AG20443 (cell line): ENCODE results near the gene NKAIN2.

ENCODE experiments used
- DNase-seq: peaks from one replicate; pipeline ENCODE4 v3.0.0; 2012; ENCODE audit warnings: low spot score, mixed read lengths

Gene NKAIN2

GRCh38 chr6:123803504-123804013 lies at the start of gene NKAIN2:
Gene NKAIN2, plus strand, starts transcription at chr6:123803865.
- peak; percentile 26 for DNase-seq

- no peak for DNase-seq
Observed at GRCh38 chr6:123759472-123759871, 44.2 kb upstream of the NKAIN2 start.

GRCh38 chr6:123763904-123764303 lies 39.8 kb upstream of the NKAIN2 start:
- DNase-seq, result no peak

- DNase-seq, result no peak
Observed at GRCh38 chr6:123764722-123765121, 38.9 kb upstream of the NKAIN2 start.

GRCh38 chr6:123768921-123769320 lies 34.7 kb upstream of the NKAIN2 start:
- no peak for DNase-seq

GRCh38 chr6:123769431-123769830 lies 34.2 kb upstream of the NKAIN2 start:
- DNase-seq, result no peak

- DNase-seq, result no peak
Observed at GRCh38 chr6:123770247-123770949, 33.3 kb upstream of the NKAIN2 start.

GRCh38 chr6:123771126-123771525 lies 32.5 kb upstream of the NKAIN2 start:
- no peak for DNase-seq

GRCh38 chr6:123777563-123777962 lies 26.1 kb upstream of the NKAIN2 start:
- DNase-seq, result no peak

GRCh38 chr6:123780021-123780420 lies 23.6 kb upstream of the NKAIN2 start:
- no peak for DNase-seq

- no peak for DNase-seq
Observed at GRCh38 chr6:123784330-123784729, 19.3 kb upstream of the NKAIN2 start.

- no peak for DNase-seq
Observed at GRCh38 chr6:123785039-123785438, 18.6 kb upstream of the NKAIN2 start.

GRCh38 chr6:123788319-123788718 lies 15.3 kb upstream of the NKAIN2 start:
- DNase-seq, result no peak

GRCh38 chr6:123794190-123794589 lies 9.5 kb upstream of the NKAIN2 start:
- DNase-seq, result no peak

GRCh38 chr6:123794799-123795198 lies 8.9 kb upstream of the NKAIN2 start:
- DNase-seq, result no peak

GRCh38 chr6:123801067-123801466 lies 2.6 kb upstream of the NKAIN2 start:
- DNase-seq, result no peak

- no peak for DNase-seq
Observed at GRCh38 chr6:123802351-123802696, 1.3 kb upstream of the NKAIN2 start.

GRCh38 chr6:123802697-123803503 lies 765 bp upstream of the NKAIN2 start:
- peak; percentile 91 for DNase-seq

- DNase-seq, result no peak
Observed at GRCh38 chr6:123804014-123804786, 535 bp downstream of the NKAIN2 start.

- no peak for DNase-seq
Observed at GRCh38 chr6:123804787-123805540, 1.3 kb downstream of the NKAIN2 start.

- no peak for DNase-seq
Observed at GRCh38 chr6:123805921-123806320, 2.3 kb downstream of the NKAIN2 start.

- no peak for DNase-seq
Observed at GRCh38 chr6:123806561-123806960, 2.9 kb downstream of the NKAIN2 start.
